Measurements from ENCODE around the gene MTTP.

Gene MTTP

GRCh38 chr4:99636422-99636821, 61.8 kb downstream of the MTTP start:
- H3K4me2 ChIP-seq (ENCODE audit: low read depth, low read length, poor library complexity, severe bottlenecking), result no peak overlapping the region
- H3K9me2 ChIP-seq (replicated peaks; ENCODE audit: insufficient read depth, low read length), result no peaks in the 10 kb centered on the region
- H2AFZ ChIP-seq (ENCODE audit: low read depth, low read length, severe bottlenecking), result no peak overlapping the region
- no peak overlapping the region for H3K27ac ChIP-seq (ENCODE audit: low read depth, low read length)
- no peaks in the 10 kb centered on the region for H3K36me3 ChIP-seq (ENCODE audit: low read length)
- H4K20me1 ChIP-seq (ENCODE audit: low read depth, low read length), result no peaks in the 10 kb centered on the region
- H3K79me2 ChIP-seq (ENCODE audit: insufficient read depth, low read length), result no peaks in the 10 kb centered on the region
- H3K9me3 ChIP-seq (ENCODE audit: insufficient read depth, low read length), result no peaks in the 10 kb centered on the region
- no peak overlapping the region for H3K4me3 ChIP-seq (ENCODE audit: insufficient read depth, low read length, poor library complexity, severe bottlenecking)
- TF ChIP-seq EZH2phosphoT487 (conservative IDR thresholded peaks at IDR 0.05; ENCODE audit: low read length) (no peak), CTCF (IDR thresholded peaks at IDR 0.05; ENCODE audit: insufficient read depth, low read length, poor library complexity, severe bottlenecking) (no peak)
- H3F3A ChIP-seq (ENCODE audit: insufficient read depth), result no peaks in the 10 kb centered on the region
- H3K9ac ChIP-seq (ENCODE audit: low read length), result no peak overlapping the region
- H3K27me3 ChIP-seq (ENCODE audit: low read length), result no peaks in the 10 kb centered on the region

GRCh38 chr4:99637174-99637573, 62.5 kb downstream of the MTTP start:
- no peaks in the 10 kb centered on the region for H3K27me3 ChIP-seq (ENCODE audit: low read length)
- no peaks in the 10 kb centered on the region for H3F3A ChIP-seq (ENCODE audit: insufficient read depth)
- H4K20me1 ChIP-seq (ENCODE audit: low read depth, low read length), result no peaks in the 10 kb centered on the region
- H3K36me3 ChIP-seq (ENCODE audit: low read length), result no peaks in the 10 kb centered on the region
- no peak overlapping the region for H3K4me2 ChIP-seq (ENCODE audit: low read depth, low read length, poor library complexity, severe bottlenecking)
- H3K79me2 ChIP-seq (ENCODE audit: insufficient read depth, low read length), result no peaks in the 10 kb centered on the region
- TF ChIP-seq EZH2phosphoT487 (conservative IDR thresholded peaks at IDR 0.05; ENCODE audit: low read length) (no peak), CTCF (IDR thresholded peaks at IDR 0.05; ENCODE audit: insufficient read depth, low read length, poor library complexity, severe bottlenecking) (no peak)
- H3K9me2 ChIP-seq (replicated peaks; ENCODE audit: insufficient read depth, low read length), result no peaks in the 10 kb centered on the region
- no peak overlapping the region for H3K4me3 ChIP-seq (ENCODE audit: insufficient read depth, low read length, poor library complexity, severe bottlenecking)
- no peaks in the 10 kb centered on the region for H3K9me3 ChIP-seq (ENCODE audit: insufficient read depth, low read length)
- no peak overlapping the region for H3K9ac ChIP-seq (ENCODE audit: low read length)
- no peak overlapping the region for H2AFZ ChIP-seq (ENCODE audit: low read depth, low read length, severe bottlenecking)
- no peak overlapping the region for H3K27ac ChIP-seq (ENCODE audit: low read depth, low read length)

GRCh38 chr4:99640676-99641075, 66.1 kb downstream of the MTTP start:
- no peak overlapping the region for H3K4me3 ChIP-seq (ENCODE audit: insufficient read depth, low read length, poor library complexity, severe bottlenecking)
- H3K4me2 ChIP-seq (ENCODE audit: low read depth, low read length, poor library complexity, severe bottlenecking), result no peak overlapping the region
- no peak overlapping the region for H2AFZ ChIP-seq (ENCODE audit: low read depth, low read length, severe bottlenecking)
- H3K9me3 ChIP-seq (ENCODE audit: insufficient read depth, low read length), result no peaks in the 10 kb centered on the region
- H4K20me1 ChIP-seq (ENCODE audit: low read depth, low read length), result no peaks in the 10 kb centered on the region
- no peaks in the 10 kb centered on the region for H3F3A ChIP-seq (ENCODE audit: insufficient read depth)
- no peak overlapping the region for H3K9ac ChIP-seq (ENCODE audit: low read length)
- no peaks in the 10 kb centered on the region for H3K36me3 ChIP-seq (ENCODE audit: low read length)
- H3K9me2 ChIP-seq (replicated peaks; ENCODE audit: insufficient read depth, low read length), result no peaks in the 10 kb centered on the region
- H3K27me3 ChIP-seq (ENCODE audit: low read length), result no peaks in the 10 kb centered on the region
- H3K27ac ChIP-seq (ENCODE audit: low read depth, low read length), result no peak overlapping the region
- H3K79me2 ChIP-seq (ENCODE audit: insufficient read depth, low read length), result no peaks in the 10 kb centered on the region
- TF ChIP-seq CTCF (IDR thresholded peaks at IDR 0.05; ENCODE audit: insufficient read depth, low read length, poor library complexity, severe bottlenecking) (no peak), EZH2phosphoT487 (conservative IDR thresholded peaks at IDR 0.05; ENCODE audit: low read length) (no peak)

All from SU-DHL-6 (cell line).